NCI-H1105 treated with DMSO at 0.1 percent for 48 hours (cell line): ENCODE data around the gene FXYD7.

Experiments
- DNase-seq: peaks from one replicate; lab custom pipeline; 2025; lab: John Stamatoyannopoulos, UW

The FXYD7 gene

GRCh38 chr19:35199481-35199880 lies 56.4 kb downstream of the FXYD7 start:
- no peak for DNase-seq

GRCh38 chr19:35202722-35203688 lies 60.0 kb downstream of the FXYD7 start:
- DNase-seq: no peak
